Bronchial epithelial cell (primary cell): ENCODE data around the gene NKIRAS1. TPM values are rescaled to one million over a fixed set of nuclear protein-coding genes. Genes with fewer than 3 reads are reported as not detected.
"Not testable (repeated sequence)": the region's sequence is repeated elsewhere in the genome, so short reads cannot be mapped to it uniquely, and the experiment has no call there.

Source experiments
- DNase-seq: peaks from one replicate; pipeline ENCODE4 v3.0.0-alpha.2; 2010; ENCODE audit warnings: low read depth
- FAIRE-seq: peaks from 2 replicates; lab custom pipeline; 2011; peaks lifted over from hg19 to GRCh38; lab: Jason Lieb, UNC
- H3K27me3 ChIP-seq: 2 replicates; pipeline ENCODE4 v1.5.1; 2011; ENCODE audit warnings: low read length; ENCODE audit not compliant: control insufficient read depth, insufficient read depth
- H3K36me3 ChIP-seq: 2 replicates; pipeline ENCODE4 v1.5.1; 2011; ENCODE audit warnings: low read length; ENCODE audit not compliant: control insufficient read depth, insufficient read depth
- H3K4me3 ChIP-seq: 2 replicates; pipeline ENCODE4 v1.5.1; 2011; ENCODE audit warnings: mild to moderate bottlenecking, low read depth, low read length, control low read depth
- CTCF ChIP-seq: IDR thresholded peaks from 2 replicates; pipeline ENCODE4 v1.5.1; 2011; ENCODE audit warnings: mild to moderate bottlenecking, moderate library complexity, low read length, control low read depth, inconsistent platforms; ENCODE audit not compliant: insufficient read depth, severe bottlenecking
- total RNA-seq: library from RNA; depleted of rRNA; stranded (reverse); fragments of >200 nt; gene quantifications from 2 replicates; pipeline ENCODE4 v1.2.1, GENCODE V29; 2014

Gene NKIRAS1
- total RNA-seq, 1 donor from 2014 or later: 11.8 TPM

- no peak for TF ChIP-seq CTCF
- Histone ChIP-seq H3K4me3 (peak overlapping the region; percentile 100), H3K27me3 (no peaks in the 10 kb centered on the region), H3K36me3 (peaks cover 7% of the 10 kb centered on the region)
- FAIRE-seq: no peak
- DNase-seq: no peak
These were observed 471 bp downstream of the NKIRAS1 start for GRCh38 chr3:23916152-23916885.

- TF ChIP-seq CTCF: no peak
- no peak for FAIRE-seq
- DNase-seq: no peak
- H3K4me3 ChIP-seq: peak overlapping the region; percentile 100
- H3K36me3 ChIP-seq: peaks cover 7% of the 10 kb centered on the region
- no peaks in the 10 kb centered on the region for H3K27me3 ChIP-seq
These were observed 1.2 kb downstream of the NKIRAS1 start for GRCh38 chr3:23915537-23916108.

- H3K4me3 ChIP-seq: no peak overlapping the region
- FAIRE-seq (no peak), DNase-seq (no peak)
- TF ChIP-seq CTCF: no peak
- H3K27me3 ChIP-seq: no peaks in the 10 kb centered on the region
- H3K36me3 ChIP-seq: peaks cover 7% of the 10 kb centered on the region
These were observed 2.7 kb downstream of the NKIRAS1 start for GRCh38 chr3:23913873-23914743.

GRCh38 chr3:23913182-23913581 is 3.6 kb downstream of the NKIRAS1 start:
- Histone ChIP-seq H3K36me3 (peaks cover 3% of the 10 kb centered on the region), H3K4me3 (no peak overlapping the region), H3K27me3 (no peaks in the 10 kb centered on the region)
- no peak for DNase-seq
- TF ChIP-seq CTCF: no peak
- FAIRE-seq: no peak

- not testable (repeated sequence) for FAIRE-seq, H3K27me3 ChIP-seq, H3K36me3 ChIP-seq, DNase-seq, H3K4me3 ChIP-seq
These were observed 4.5 kb downstream of the NKIRAS1 start for GRCh38 chr3:23912335-23912734.

GRCh38 chr3:23911397-23911796 is 5.4 kb downstream of the NKIRAS1 start:
- Histone ChIP-seq H3K4me3 (no peak overlapping the region), H3K27me3 (no peaks in the 10 kb centered on the region), H3K36me3 (no peaks in the 10 kb centered on the region)
- FAIRE-seq (no peak), DNase-seq (no peak)
- no peak for TF ChIP-seq CTCF
